ENCODE results near the gene CALY. TPM values are rescaled to one million over a fixed set of nuclear protein-coding genes. Genes with fewer than 3 reads are reported as not detected.

The CALY gene
- total RNA-seq, 2 experiments from 2014 or later = 3.1 to 3.6 TPM

DNA sequence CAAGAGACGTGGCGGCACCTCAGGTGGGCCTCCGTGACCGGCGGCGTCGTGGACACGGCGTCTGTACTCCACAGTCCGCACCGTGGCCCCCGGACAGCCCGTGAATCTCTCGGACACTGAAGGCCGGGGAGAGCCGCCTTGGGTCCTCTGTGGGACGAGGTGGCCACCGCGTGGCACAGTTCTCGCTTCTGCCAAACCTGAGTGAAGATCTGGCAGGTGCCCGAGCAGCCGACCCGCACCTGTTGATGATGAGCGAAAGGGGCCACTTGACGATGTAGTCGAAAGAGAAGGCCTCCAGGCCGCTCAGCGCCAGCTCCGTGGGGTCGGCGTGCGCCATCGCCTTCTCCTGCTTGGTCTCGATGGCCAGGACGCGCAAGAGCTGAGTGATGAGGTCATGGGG is 51.5 kb downstream of the CALY start:
- Mint-ChIP-seq H3K27ac (no peak overlapping the region), H3K4me1 (no peaks in the 10 kb centered on the region), H3K9me3 (no peaks in the 10 kb centered on the region), H3K36me3 (peaks cover 26% of the 10 kb centered on the region), H3K4me3 (no peak overlapping the region), H3K27me3 (no peaks in the 10 kb centered on the region)
- no peak for ATAC-seq (ENCODE audit: low read depth)
- no peak for DNase-seq
- POLR2A ChIA-PET = no interaction called here

DNA sequence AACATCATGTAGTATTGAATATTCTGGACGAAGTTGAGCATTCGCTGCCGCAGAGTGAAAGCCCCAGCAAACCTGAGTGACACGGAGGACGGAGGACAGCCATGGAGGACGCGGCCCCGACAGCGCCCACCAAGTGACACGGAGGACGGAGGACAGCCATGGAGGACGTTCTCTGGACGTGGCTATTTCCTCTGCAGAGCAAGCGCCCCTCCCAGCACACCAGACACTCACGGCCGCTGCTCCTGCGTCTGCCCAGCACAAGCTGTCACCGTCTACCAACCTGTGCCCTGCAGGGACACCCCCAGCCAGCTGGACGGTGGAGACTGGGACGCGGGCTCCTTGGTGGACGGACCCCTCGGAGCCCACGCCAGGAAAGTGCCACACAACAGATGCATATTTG is 52.8 kb downstream of the CALY start:
- Mint-ChIP-seq H3K36me3 (peaks cover 25% of the 10 kb centered on the region), H3K9me3 (no peaks in the 10 kb centered on the region), H3K4me3 (no peak overlapping the region), H3K4me1 (peaks cover 2% of the 10 kb centered on the region), H3K27me3 (no peaks in the 10 kb centered on the region), H3K27ac (no peak overlapping the region)
- POLR2A ChIA-PET = no interaction called here
- no peak for ATAC-seq (ENCODE audit: low read depth)
- DNase-seq = no peak

DNA sequence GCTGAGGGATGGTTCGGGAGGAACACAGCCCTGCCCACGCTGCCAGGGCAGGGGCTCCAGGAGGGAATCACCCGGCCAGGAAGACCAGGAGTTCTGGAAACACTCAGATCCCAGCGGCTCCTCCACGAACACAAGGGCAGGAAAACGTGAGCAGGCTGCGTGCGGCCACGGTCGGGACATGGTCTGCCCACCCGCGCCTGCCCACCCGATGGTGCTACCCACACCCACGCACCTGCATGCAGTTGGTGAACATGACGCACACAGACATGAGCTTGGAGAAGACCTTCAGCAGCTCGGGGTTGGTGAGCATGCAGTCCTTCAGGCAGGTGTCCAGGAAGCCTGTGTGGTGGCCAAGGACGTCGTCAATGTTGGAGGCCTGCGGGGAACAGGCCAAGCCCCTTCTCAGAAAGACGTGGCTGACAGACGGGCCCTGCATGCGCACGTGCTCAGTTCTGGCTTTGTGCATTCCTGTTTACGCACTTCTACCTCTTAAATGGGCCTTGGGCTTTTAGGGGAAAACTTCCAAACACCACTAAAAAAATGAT is 53.8 kb downstream of the CALY start:
- Mint-ChIP-seq H3K36me3 (peaks cover 22% of the 10 kb centered on the region), H3K9me3 (no peaks in the 10 kb centered on the region), H3K27ac (no peak overlapping the region), H3K4me1 (peaks cover 11% of the 10 kb centered on the region), H3K27me3 (no peaks in the 10 kb centered on the region), H3K4me3 (no peak overlapping the region)
- DNase-seq (no peak), ATAC-seq (ENCODE audit: low read depth) (no peak)
- POLR2A ChIA-PET = no interaction called here

DNA sequence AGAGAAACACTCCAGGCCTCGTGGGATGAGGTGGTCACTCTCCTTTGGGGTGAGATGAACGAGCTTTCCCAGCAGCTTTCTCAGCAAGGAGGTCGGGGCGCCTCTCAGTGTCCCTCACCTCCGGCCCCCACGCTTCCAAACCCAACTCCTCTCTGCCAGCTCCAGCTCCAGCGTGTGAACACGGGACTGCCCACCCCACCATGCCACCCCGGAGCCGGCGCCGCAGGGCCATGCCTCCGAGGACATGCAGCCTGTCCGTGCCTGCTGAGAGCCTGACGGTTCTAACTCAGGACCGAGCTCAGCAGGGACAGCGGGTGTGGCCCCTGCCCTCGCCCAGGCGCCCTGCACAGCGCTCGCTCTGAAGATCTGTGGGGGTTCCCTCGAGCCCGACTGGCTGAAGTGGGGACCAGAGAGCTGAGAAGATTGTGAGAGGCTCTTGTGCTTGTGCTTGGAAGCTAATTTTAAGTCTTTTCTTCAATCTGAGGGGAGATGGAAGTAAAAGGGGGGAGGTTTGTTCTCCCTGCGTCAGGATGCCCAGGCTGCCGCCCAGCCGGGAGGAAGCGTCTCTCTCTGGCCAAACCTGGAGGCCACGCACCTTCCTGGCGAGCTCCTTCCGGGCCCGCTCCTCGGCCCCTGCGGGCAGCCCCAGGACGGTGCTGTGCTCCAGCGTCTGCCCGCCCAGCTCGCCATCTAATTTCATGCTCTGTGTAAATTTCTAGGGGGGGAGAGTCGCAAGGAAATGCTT is 54.9 kb downstream of the CALY start:
- DNase-seq = no peak
- no peaks in the 10 kb centered on the region for H3K27me3 Mint-ChIP-seq
- no peak for ATAC-seq (ENCODE audit: low read depth)
- H3K4me3 Mint-ChIP-seq = no peak overlapping the region
- peaks cover 15% of the 10 kb centered on the region for H3K4me1 Mint-ChIP-seq
- peaks cover 15% of the 10 kb centered on the region for H3K36me3 Mint-ChIP-seq
- no peaks in the 10 kb centered on the region for H3K9me3 Mint-ChIP-seq
- POLR2A ChIA-PET = no interaction called here
- no peak overlapping the region for H3K27ac Mint-ChIP-seq

DNA sequence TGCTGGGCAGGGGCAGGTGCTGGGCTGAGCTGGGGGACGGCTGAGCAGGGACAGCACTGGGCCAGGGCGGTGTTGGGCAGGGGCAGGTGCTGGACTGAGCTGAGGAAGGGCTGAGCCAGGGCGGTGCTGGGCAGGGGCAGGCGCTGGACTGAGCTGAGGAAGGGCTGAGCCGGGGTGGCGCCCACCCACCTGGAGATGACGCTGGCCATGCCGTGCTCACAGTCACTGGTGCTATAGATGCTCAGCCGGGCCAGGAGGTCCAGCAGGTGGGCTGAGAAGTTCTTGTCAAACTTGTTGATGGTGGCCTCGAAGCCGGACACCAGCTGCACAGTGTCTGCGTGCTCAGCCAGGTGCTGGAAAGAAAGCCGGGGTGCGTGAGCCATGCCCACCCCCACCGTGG is 55.6 kb downstream of the CALY start:
- Mint-ChIP-seq H3K4me1 (peaks cover 15% of the 10 kb centered on the region), H3K9me3 (no peaks in the 10 kb centered on the region), H3K27me3 (no peaks in the 10 kb centered on the region), H3K36me3 (peaks cover 9% of the 10 kb centered on the region), H3K4me3 (no peak overlapping the region), H3K27ac (no peak overlapping the region)
- DNase-seq = no peak
- POLR2A ChIA-PET = no interaction called here
- no peak for ATAC-seq (ENCODE audit: low read depth)

DNA sequence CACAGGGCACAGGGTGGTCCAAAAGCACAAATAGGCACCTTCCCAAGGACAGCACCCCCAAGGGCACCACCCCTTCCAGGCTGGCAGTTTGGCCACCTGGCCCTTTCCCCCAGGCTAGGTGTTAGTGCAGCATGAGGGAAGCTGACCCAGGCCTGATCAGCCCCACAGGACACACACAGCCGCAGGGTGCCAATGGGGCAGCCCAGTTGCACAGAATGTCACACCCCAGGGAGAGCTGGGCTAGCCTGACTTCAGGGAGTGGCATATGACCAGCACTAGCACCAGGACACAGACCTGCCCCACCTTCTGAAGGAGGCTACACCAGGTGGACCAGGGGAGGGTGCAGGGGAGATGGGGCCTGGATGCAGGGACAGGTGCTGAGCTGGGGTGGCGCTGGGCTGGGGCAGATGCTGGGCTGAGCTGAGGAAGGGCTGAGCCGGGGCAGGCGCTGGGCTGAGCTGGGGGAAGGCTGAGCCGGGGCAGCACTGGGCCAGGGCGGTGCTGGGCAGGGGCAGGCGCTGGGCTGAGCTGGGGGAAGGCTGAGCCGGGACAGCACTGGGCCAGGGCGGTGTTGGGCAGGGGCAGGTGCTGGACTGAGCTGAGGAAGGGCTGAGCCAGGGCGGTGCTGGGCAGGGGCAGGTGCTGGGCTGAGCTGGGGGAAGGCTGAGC is 56.2 kb downstream of the CALY start:
- Mint-ChIP-seq H3K9me3 (no peaks in the 10 kb centered on the region), H3K4me3 (no peak overlapping the region), H3K27me3 (no peaks in the 10 kb centered on the region), H3K36me3 (peaks cover 8% of the 10 kb centered on the region), H3K27ac (no peak overlapping the region), H3K4me1 (peaks cover 21% of the 10 kb centered on the region)
- no peak for ATAC-seq (ENCODE audit: low read depth)
- DNase-seq = no peak
- POLR2A ChIA-PET = no interaction called here

DNA sequence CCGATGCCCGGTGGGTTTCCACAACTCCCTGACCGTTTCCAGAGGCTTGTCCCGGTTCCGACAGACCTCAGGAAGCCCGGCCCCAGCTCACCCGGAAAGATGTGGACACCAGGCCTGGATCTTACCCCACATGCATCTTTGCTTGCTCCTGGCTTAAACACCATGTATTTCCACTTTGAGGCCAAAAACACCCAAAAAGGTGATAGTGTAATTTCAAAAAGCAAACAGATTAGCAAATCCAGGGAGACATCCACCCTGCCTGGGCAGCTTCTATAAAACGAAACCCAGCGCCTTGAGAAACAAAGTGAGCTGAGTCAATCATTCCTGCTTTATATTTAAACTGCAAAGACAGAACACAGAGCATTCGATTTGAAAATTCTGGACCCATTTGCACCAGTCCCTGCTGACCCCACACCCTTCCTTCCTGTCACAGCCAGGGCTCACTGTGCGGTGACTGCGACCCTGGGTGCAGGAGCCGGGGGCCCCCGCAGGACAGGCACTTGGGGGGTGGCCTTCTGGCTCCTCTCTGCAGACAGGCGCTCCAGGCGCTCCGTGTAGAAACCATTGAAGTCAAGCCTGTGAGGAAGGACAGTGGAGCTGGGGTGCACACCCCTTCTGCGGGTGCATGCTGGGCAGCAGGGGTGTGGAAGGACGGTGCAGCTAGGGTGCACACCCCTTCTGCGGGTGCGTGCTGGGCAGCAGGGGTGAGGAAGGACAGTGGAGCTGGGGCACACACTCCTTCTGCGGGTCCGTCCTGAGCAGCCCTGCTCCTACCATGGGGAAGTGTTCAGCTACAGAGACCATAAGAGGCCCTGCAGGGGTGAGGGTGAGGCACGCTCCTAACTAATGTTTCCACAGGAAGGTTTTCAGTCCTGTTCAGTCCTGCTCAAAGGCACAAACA is 57.1 kb downstream of the CALY start:
- no peak overlapping the region for H3K27ac Mint-ChIP-seq

DNA sequence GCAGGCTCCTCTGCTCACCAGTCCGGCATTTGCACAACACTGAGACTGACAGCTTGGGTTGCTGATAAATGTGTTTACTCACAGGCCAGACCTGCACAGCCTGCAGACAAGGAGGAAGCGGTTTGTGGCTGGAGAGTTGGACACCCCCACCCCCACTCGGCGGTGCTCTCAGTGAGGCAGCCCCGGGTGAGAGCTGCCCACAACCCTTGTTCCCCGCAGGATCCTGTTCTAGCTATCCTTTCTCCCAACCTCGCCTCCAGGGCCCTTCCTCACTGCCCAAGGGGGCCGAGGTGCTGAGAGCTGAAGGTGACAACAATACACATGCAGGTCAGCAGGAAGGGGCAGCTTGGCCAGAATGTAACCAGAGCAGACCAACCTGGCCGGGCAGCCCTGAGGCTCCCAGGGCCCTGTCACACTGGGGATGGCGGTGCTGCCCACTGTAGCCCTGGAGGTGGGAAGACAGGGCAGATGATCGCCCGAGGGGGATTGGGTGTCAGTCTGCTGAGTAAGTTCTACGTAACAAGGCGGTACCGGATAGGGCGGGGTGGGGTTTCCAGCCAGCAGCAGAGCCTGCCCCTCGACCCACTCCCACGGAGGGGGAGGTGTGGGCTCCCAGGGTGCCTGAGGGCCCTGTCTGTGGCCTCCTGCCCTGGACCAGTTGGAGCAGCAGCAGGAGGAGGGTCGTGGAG is 58.0 kb downstream of the CALY start:
- POLR2A ChIA-PET = interaction anchor here (0.9 to 1.7 kb wide), 7 partner anchors 8 to 54 kb away, joined by 3 to 8 read pairs (median 4); no protein-coding TSS in a partner anchor
- DNase-seq (peak; percentile 67), ATAC-seq (ENCODE audit: low read depth) (peak; percentile 34)
- no peaks in the 10 kb centered on the region for H3K9me3 Mint-ChIP-seq
- peak overlapping the region; percentile 87 for H3K27ac Mint-ChIP-seq
- H3K4me1 Mint-ChIP-seq = peaks cover 23% of the 10 kb centered on the region
- H3K4me3 Mint-ChIP-seq = peak overlapping the region; percentile 82
- H3K27me3 Mint-ChIP-seq = no peaks in the 10 kb centered on the region
- peaks cover 3% of the 10 kb centered on the region for H3K36me3 Mint-ChIP-seq

More for the DNA sequence above, 57.1 kb downstream of the CALY start:
- peaks cover 23% of the 10 kb centered on the region for H3K4me1 Mint-ChIP-seq
- no peak for DNase-seq
- POLR2A ChIA-PET = interaction anchor here (0.9 to 1.7 kb wide), 2 partner anchors 28 to 55 kb away, joined by 4 to 8 read pairs; no protein-coding TSS in a partner anchor
- peaks cover 5% of the 10 kb centered on the region for H3K36me3 Mint-ChIP-seq
- no peak for ATAC-seq (ENCODE audit: low read depth)
- no peaks in the 10 kb centered on the region for H3K27me3 Mint-ChIP-seq
- no peaks in the 10 kb centered on the region for H3K9me3 Mint-ChIP-seq
- no peak overlapping the region for H3K4me3 Mint-ChIP-seq

DNA sequence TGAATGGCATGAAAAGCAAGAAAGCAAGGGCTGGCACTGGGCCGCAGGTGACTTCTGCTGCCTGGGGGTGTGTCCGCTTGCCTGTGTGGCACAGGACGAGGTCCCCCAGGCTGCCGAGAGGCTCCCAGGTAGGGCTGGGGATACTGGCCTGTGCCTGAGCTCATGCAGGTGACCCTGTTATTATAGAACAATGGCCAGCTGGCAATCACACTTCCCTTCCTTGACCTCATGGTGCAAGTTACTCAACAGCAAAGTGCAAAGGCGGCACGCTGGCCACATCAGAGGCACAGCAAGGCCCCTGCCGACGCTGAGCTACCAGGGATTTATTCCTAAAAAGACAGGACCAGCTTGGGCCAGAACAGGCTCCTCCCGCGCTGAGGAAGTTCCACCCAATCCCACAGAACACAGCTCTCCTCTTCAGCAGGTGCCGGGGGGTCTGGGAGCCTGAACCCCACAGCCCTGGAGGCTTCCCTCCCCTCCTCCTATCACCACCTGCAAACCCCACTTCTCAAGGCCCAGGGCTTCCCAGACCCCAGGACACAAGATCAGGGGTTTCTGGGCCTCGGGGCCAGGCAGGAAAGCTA is 58.6 kb downstream of the CALY start:
- Mint-ChIP-seq H3K27me3 (no peaks in the 10 kb centered on the region), H3K4me3 (peak overlapping the region; percentile 82), H3K9me3 (no peaks in the 10 kb centered on the region), H3K36me3 (peaks cover 1% of the 10 kb centered on the region), H3K4me1 (peaks cover 23% of the 10 kb centered on the region), H3K27ac (peak overlapping the region; percentile 87)
- DNase-seq = peak; percentile 38
- POLR2A ChIA-PET = interaction anchor here (0.9 to 1.7 kb wide), 7 partner anchors 9 to 53 kb away, joined by 3 to 8 read pairs (median 4); no protein-coding TSS in a partner anchor
- ATAC-seq (ENCODE audit: low read depth) = no peak

DNA sequence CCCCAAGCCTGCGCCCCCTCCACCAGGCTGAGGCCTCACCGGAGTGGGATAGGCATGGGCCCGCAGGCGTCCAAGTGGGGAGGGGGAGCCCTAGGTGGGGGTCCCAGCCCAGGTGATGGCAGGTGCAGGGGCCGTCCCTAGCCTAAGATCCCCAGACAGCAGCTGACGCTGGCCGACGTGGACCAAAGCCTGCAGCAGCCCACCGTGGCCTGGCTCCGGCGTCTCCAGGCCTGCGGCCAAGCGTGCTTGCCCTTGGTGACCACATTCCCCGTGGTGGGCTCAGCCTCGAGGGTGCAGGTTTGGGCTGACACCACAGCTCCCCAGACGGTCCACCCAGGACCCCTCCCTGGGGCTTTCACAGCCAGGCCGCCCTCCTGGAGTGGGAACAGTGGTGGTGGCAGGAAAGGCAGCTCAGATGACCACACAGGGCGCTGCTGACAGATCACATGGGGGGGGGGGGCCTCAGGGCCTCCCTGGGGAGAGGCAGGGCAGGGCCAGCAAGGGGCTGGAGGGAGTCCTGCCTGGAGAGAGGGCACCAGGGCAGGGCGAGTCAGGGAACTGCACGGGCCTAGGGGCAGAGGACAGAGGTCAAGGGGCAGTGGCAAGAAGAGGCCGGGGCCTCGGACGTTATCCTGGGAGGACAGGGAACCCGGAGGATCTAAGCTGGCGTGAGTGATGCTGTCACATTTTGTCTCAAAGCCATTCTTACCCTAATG is 59.3 kb downstream of the CALY start:
- Mint-ChIP-seq H3K4me1 (peaks cover 23% of the 10 kb centered on the region), H3K9me3 (no peaks in the 10 kb centered on the region), H3K36me3 (peaks cover 1% of the 10 kb centered on the region), H3K27me3 (no peaks in the 10 kb centered on the region), H3K4me3 (peak overlapping the region; percentile 82), H3K27ac (peak overlapping the region; percentile 87)
- ATAC-seq (ENCODE audit: low read depth) = no peak
- POLR2A ChIA-PET = interaction anchor here (0.7 to 3.8 kb wide), 10 partner anchors 9 to 31 kb away, joined by 3 to 26 read pairs (median 4); no protein-coding TSS in a partner anchor
- DNase-seq = no peak

DNA sequence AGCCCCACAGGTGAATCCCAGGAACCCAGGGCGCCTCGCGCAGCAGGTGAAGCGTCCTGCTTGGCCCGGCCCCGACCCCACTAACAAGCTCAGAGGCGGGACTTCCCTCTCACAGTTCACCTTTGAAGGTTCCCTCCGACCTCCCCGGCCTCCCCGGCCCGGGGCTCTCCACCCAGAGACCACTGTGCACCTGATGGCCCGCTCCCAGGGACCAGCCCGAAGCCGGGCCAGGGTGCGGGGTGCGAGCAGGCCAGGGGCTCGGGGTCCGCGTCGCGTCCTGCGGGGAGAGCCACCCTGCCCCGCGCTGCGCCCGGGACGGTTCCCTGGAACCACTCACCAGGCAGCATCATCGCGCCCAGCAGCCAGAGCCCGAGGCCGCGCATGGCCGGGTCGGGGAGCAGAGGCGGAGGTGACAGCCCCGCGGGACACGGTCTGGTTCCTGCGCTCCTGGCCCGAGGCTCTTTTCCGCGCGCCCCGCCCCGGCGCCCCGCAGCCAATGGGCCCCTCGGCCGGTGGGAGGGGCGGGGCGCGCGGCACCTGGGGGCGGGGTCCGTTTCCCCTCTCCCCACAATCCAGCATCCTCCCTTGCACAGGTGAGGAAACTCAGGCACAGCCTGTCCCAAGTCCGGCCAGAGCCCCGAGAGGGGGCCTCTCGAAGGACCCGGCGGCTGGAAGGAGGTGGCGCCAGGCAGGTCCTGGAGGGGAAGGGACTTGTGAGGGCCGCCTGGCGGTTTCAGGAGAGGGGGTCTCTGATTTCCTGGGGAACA is 60.1 kb downstream of the CALY start, which contains the start of gene ADAM8:
Gene ADAM8 (minus strand): TSS at position 434 of the 767 bp plus-strand sequence. CDS start 51 bp downstream, at position 383.
- POLR2A ChIA-PET = interaction anchor here (0.7 to 3.8 kb wide), 8 partner anchors 9 to 314 kb away, joined by 3 to 35 read pairs (median 4); no protein-coding TSS in a partner anchor
- DNase-seq (peak; percentile 78), ATAC-seq (ENCODE audit: low read depth) (peak; percentile 51)
- Mint-ChIP-seq H3K36me3 (peaks cover 3% of the 10 kb centered on the region), H3K27me3 (no peaks in the 10 kb centered on the region), H3K4me1 (peaks cover 23% of the 10 kb centered on the region), H3K27ac (peak within 1 kb of the TSS; percentile 87), H3K9me3 (no peaks in the 10 kb centered on the region), H3K4me3 (peak within 1 kb of the TSS; percentile 87)
